HG03520 (cell line): ENCODE measurements around the gene SCART1.

Experiments
- ATAC-seq: cut with Tn5 transposase; IDR thresholded peaks from one replicate; pipeline ENCODE4 v1.9.1; 2021; ENCODE audit warnings: mild to moderate bottlenecking, moderate library complexity; ENCODE audit not compliant: unreplicated experiment

The SCART1 gene

GRCh38 chr10:133454204-133454893 lies 604 bp downstream of the SCART1 start:
- ATAC-seq: no peak

- ATAC-seq: no peak
Measured at GRCh38 chr10:133455196-133455595, 1.5 kb downstream of the SCART1 start.

GRCh38 chr10:133455611-133456031 lies 1.9 kb downstream of the SCART1 start:
- ATAC-seq: no peak

GRCh38 chr10:133456041-133456951 lies 2.6 kb downstream of the SCART1 start:
- ATAC-seq: no peak

DNA sequence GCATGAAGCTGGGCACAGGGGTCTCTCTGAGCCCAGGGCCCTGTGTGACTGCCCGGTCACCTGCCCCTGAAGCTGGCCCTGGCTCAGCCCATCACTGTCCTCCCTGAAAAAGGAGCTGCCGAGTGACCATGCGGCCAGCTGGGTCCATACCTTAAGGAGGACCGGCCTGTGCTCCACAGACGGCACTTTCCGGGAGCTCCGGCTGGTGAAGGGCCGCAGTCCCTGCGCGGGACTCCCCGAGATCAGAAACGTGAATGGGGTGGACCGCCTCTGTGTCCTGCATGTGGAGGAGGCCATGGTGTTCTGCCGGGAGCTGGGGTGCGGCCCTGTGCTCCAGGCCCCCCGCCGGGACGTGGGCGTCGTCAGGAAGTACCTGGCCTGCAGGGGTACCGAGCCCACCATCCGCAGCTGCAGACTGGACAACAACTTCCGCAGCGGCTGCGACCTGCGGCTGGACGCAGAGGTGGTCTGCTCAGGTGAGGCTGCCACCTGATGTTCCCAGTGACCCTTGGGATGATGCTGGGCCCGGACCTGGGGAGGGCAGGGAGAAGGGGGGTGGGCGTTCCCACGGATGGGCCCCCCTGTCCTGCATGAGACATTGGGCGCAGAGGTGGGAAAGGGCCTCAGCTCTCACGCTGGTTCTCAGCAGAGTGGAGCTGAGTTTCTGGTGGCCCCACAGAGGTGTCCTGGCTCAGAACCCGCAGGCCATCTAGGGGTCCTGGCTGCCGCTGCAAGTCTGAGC lies 3.5 kb downstream of the SCART1 start:
- no peak for ATAC-seq

DNA sequence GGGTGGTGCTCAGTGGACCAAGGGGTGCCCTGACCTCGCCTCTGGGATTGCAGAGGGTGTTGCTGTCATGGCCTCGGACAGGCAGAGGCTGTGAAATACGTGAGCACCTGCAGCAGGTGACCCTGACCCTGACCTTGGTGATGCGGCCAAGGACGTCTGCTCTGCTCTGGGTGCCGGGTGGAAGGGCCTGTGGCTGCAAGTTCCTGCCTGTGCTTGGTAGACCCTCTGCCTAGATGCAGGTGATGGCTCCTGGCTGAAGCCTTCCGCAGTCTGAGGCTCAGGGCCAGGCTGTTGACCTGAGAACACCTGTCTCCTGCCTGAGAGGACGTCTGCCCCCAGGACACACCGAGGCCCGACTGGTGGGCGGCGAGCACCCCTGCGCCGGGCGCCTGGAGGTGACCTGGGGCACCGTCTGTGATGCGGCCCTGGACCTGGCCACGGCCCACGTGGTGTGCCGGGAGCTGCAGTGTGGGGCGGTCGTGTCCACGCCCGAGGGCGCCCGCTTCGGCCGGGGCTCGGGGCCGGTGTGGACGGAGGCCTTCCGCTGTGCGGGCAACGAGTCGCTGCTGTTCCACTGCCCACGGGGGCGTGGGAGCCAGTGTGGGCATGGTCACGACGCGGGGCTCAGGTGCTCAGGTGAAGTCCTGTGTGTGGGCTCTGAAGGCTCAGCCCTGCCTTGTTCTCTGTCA lies 4.4 kb downstream of the SCART1 start:
- ATAC-seq: no peak

GRCh38 chr10:133458710-133459453 lies 5.1 kb downstream of the SCART1 start:
- no peak for ATAC-seq

DNA sequence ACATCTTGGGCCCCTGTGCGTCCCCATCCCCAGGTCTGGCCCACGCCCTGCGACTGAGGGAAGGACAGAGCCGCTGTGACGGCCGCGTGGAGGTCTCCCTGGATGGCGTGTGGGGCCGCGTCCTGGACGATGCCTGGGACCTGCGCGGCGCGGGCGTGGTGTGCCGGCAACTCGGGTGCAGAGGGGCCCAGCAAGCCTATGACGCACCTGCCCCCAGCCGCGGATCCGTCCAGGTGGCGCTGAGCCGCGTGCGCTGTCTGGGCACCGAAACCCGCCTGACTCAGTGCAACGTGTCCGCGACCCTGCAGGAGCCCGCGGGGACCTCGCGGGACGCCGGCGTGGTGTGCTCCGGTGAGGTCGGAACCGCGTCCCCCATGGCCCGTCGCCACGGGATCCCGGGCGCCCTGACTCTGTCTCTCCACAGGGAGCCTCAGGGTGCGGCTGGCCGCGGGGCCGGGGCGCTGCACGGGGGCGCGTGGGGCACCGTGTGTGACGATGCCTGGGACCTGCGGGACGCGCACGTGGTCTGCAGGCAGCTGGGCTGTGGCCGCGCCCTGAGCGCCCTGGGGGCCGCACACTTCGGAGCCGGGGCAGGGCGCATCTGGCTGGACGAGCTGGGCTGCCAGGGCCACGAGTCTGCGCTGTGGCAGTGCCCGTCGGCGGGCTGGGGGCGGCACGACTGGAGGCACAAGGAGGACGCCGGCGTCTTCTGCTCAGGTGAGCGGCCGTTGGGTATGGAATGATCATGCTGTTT lies 5.9 kb downstream of the SCART1 start:
- no peak for ATAC-seq

DNA sequence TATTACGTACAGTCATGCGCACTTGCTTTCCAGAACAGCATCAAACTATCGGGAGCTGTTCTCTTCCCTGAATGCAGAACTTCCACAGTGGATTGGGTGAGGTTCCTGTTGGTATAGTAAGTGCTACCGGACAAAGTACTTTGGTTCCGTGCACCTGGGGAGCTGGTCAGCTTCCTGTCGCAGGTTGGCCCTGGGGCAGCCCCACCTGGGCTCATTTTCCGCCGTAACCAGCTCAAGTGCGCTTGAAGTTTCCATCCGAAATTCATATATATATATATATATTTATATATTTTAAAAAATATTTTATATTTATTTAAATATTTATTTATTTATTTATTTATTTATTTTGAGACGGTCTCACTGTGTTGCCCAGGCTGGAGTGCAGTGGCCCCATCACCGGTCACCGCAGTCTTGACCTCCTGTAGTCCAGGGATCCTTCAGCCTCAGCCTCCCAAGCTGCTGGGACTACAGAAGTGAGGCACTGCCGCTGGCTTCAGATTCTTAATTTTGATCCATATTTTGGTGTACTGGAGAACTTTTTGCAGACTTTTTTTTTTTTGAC lies 6.5 kb downstream of the SCART1 start:
- ATAC-seq: no peak

- ATAC-seq: no peak
Measured at GRCh38 chr10:133461027-133461426, 7.3 kb downstream of the SCART1 start.

DNA sequence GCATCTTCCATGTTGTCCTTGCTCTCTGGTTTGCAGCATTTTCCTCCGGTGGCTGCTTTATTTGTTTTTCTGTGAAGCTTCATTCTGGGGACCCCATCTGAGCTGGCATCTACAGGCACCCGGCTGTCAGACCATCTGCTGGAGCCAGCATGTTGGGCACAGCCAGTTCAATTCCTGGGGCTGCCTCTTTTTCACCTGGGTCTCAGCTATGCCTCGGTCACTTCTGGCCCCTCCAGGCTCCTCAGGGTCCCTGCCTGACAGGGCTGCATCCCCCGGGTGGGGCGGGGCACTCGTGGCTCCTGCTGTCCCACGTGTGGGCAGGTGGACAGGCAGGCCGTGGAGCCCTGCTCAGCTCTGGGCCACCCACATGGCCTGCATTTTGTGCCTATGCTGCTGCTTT lies 8.1 kb downstream of the SCART1 start:
- no peak for ATAC-seq

GRCh38 chr10:133462512-133463305 lies 9.0 kb downstream of the SCART1 start:
- ATAC-seq: no peak

- ATAC-seq: no peak
Measured at GRCh38 chr10:133464582-133465031, 10.9 kb downstream of the SCART1 start.

- no peak for ATAC-seq
Measured at GRCh38 chr10:133465191-133465949, 11.6 kb downstream of the SCART1 start.

DNA sequence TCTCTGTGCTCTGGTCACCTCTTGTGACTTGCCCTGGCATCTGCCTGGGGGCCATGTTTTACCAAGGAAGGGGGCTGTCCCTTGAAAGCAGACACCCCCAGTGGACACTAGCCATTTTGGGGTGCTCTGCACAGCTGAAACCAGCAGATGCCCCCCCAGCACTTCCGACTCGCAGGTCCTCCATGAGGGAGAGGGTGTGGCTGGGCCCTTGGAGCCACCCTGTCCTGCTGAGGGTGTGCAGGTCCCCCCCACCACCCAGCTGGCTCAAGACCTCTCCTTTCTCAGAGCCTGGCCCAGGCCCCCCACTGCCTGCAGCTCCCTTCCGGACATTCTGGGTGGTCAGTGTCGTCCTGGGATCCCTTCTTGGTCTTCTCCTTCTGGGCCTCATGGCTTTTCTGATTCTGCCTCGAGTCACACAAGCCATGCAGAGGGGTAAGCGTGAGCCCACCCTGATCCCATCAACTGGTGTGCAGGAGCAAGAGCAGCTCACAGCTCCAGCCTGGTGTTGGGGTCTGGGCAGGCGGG lies 12.3 kb downstream of the SCART1 start:
- no peak for ATAC-seq

DNA sequence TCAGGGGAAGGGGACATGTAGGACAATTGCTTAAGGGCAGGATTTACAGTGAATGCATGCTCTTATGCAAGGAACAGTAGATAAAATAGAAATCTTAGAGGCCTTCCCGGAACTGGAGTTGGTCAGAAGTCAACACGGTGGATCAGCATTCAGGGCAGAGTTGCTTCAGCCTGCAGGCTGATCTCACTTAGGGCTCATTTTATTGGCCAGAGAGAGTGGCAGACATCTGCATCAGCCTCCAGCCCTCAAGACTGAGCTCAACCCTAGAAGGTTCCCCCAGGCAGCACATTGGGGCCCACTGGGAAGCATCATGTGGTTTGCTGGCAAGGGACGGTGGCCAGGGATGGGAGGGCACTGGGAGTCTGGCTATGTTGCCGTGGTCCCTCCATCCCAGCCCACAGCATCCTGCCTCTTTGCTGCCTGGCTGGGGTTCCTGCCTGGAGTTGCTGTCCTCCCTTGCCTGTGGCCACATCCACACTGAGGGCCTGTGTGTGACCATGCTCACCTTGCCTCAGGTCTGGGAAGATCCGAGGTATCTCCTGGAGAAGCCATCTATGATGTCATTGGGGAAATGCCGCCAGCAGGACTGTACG lies 13.0 kb downstream of the SCART1 start:
- ATAC-seq: no peak
